Renal pelvis (tissue), 4 donors: ENCODE data around the gene CACNB1. TPM values are rescaled to one million over a fixed set of nuclear protein-coding genes. Genes with fewer than 3 reads are reported as not detected.
"Not testable (repeated sequence)": the region's sequence is repeated elsewhere in the genome, so short reads cannot be mapped to it uniquely, and the experiment has no call there.

ENCODE experiments used
- DNase-seq: peaks from one replicate; pipeline ENCODE4 v3.0.0-alpha.2; 2013
- polyA plus RNA-seq, 3 donors: library from polyadenylated mRNA; unstranded; fragments of 120-200 nt; gene quantifications; one replicate each; pipeline ENCODE4 v1.2.1, GENCODE V29; 2013; ENCODE audit not compliant: insufficient read length in 3 of 3

CACNB1 gene
- polyA plus RNA-seq, 3 donors, result 8.2 to 15.9 (median 14.7) TPM

DNA sequence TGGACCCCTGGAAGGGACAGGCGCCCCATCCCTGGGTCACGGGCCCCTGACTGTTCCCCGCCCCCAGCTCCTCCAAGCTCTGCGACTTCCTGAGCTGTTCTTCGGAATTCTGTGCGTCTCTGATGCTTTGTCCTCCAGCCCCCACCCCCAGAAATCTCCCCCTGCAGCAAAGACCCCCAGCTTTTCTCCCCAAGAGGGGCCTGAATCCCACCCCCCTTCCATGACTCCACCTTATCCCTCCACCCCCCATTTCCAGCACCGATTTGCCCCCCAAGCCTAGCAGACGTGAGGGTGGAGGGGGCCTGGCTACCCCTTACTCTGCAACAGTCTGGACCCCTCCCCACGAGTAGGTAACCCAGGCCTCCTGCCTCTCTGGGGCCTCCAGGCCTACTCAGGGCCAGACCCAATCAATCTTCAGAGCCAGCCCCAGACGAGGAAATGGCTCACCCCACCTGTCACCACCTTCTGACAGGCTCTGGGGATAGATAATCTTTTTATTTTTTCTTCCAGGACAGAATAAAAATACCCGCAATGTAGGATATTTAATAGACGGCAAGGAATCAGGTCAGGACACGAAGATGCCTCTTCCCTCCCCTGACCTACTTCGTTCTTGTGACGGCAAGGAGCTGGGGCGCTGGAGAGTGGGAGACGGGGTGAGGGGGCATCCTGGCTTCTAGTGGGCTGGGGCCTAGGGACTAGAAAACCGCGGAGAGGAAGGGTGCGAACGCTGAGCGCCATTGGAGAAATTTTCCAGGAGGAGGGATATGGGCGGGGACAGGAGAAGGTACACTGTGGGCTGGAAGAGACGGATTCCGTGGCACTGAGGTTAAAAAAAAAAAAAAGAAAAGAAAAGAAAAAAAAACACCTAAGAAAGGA is 45.3 kb downstream of the CACNB1 start:
- no peak for DNase-seq

DNA sequence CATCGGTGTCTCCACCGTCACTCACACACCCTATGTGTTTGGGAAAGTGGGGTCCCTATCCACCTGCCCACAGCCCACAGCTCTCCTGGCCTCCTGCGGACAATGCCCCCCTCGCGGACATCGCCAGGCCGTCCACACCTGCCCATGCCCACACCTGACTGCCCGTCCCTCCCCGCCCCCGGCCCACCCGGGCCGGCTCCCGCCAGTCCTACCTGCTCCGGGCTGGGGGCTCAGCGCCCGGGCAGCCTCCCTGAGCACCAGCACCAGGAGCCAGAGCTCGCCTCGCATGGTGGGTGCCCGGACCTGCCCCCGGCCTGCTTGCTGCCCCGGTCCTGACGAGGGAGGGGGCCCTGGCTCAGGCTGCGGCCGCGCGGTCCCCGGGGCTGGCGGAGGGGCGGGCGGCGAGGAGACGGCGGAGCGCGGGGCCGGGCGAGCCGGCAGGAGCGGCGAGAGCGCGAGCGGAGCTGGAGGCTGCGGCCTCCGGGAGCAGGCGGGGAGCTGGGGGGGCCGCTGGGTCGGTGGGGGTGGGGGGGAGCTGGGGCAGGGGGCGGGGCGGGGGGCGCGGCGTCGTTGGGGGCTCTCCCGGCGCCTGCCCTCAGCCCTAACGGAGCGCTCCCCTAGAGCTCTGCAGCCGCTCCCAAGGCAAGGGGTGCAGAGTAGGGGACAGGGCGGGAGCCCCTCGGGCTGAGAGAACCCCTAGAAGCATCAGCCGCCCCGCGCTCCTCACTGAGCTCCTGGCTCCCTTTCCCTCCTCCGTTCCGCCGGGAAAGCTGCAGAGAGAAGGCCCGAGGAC is 46.1 kb downstream of the CACNB1 start, which contains the start of gene PLXDC1:
PLXDC1 (minus strand) TSS at position 488 of the 793 bp plus-strand sequence; CDS start at position 288, 200 bp downstream.
- DNase-seq, result no peak

DNA sequence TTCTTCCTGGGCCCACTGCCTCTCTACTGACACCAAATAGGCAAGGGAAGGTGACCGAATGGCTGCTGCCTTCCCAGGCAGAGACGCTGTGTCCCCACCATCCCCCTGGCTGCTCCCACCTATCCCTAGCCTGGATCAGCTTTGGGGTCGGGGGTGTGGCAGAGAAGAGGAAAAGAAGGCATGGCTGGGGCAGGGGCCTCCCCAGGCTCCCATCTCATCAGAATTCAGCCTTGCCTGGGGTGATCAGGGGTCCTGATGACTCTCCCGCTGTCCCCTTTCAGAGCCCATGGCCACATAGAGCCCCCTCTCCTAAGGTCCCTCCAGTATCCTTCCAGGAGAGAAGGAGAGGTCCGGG is 46.7 kb downstream of the CACNB1 start:
- no peak for DNase-seq

DNA sequence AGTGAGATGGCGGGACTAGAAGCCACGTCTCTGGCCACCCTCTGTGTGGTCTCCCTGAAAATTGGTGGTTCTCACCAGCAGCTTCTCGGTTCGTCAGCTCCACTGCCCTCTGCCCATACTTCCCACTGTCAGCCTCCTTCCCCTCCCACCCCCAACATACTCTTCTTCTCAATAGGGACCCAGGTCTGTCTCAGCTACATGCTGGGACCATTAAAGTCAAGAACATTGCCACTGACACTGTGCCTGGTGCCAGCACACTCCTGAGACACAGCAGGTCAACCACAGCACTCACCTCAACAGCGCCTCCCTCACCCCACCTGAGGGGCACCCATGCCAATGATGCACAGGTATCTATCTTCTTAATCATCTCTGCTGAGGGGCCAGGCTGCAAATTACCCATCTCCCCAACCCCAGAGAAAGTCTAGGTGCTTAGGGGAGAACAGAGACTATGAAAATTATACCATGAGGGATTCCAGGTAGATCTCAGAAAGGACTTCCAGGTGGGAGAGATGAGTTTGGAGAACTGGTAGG is 47.3 kb downstream of the CACNB1 start:
- DNase-seq, result no peak

DNA sequence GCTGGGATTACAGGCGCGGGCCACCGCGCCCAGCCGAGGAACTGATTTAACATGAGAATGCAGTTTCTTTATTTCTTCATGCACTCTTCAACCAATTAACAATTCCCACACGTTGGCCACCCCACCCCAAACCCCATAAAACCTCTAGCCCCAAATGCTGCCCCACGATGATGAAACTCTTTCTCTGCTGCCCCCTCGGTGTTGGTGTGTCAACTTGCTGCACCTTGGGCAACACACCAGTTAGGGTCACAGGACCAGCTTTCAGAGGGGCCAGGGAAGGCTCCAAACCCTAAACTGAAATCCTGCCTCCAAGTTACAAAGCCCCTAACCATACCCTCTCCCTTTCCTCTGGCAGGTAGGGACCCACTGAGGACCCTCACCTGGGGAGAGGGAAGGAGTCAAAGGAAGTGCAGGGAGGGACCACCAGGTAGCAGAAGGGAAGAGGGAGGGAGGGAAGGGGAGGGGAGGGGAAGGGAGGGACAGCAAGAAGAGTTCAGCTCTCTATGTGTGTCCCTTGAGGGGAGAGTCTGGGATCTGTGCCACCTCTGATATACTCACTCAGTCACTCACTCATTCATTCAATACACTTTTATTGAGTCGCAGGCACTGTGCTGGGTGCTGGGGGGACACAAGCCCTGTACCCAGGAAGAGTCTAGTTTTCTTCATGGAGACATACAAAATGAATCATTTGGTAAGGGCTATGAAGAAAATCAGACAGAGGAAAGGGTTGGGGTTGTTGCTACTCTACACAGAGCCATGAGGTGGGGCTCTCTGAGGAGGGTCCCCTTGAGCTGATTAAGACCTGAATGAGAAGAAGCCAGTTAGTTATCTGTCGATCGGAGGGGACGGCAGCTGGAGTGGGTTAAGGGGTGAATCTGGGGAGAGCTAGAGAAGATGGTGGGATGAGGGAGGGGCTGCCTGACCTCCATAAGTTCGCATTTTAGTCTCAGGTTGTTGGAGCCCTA is 50.0 kb downstream of the CACNB1 start:
- no peak for DNase-seq

DNA sequence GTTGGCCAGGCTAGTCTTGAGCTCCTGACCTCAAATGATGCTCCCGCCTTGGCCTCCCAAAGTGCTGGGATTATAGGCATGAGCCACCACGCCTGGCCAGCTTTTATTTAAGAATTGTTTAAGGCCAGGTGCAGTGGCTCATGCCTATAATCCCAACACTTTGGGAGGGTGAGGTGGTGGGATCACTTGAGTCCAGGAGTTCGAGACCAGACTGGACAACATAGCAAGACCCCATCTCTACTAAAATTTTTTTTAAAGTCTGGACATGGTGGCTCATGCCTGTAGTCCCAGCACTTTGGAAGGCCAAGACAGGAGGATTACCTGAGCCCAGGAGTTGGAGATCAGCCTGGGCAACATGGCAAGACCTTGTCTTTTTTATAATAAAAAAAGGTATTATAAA is 51.2 kb downstream of the CACNB1 start:
- DNase-seq, result no peak

DNA sequence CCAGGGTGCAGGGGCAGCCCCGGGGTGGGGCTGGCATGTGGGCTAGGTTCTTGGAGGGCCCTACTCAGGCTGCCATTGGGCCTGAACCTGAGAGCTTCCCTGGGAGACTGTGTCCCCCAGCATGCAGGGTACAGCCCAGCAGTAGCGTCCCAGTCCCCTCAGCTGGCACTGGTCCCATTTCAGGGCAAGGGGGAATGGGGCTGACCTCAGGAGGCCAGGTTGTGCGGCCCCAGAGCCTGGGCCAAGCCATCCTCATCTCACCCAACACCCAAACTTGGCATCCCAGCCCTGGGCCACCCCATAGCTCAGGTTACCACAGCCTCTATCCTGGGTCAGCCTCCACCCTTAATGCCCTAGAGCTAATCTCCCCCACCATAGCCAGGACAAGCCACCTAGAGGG is 52.3 kb downstream of the CACNB1 start:
- no peak for DNase-seq

DNA sequence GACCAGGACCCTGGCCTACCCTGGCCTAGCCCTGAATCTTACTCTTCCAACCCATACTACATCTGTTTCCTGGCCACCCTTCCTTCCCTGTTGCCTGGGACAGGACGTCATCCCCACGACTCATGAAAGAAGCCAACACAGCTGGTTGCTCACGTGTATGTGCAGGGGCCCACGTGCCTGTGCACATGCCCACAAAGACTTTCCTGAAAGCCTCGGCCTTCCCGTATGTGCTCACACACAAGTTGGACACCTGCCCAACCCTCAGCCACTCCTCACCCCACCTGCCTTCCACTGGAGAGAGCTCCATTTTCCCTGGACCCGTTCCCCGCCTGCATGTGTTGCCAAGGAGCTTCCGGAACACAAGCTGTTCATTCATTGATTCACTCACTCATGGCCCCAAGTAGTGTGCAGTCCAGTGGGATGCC is 53.0 kb downstream of the CACNB1 start:
- DNase-seq, result no peak

DNA sequence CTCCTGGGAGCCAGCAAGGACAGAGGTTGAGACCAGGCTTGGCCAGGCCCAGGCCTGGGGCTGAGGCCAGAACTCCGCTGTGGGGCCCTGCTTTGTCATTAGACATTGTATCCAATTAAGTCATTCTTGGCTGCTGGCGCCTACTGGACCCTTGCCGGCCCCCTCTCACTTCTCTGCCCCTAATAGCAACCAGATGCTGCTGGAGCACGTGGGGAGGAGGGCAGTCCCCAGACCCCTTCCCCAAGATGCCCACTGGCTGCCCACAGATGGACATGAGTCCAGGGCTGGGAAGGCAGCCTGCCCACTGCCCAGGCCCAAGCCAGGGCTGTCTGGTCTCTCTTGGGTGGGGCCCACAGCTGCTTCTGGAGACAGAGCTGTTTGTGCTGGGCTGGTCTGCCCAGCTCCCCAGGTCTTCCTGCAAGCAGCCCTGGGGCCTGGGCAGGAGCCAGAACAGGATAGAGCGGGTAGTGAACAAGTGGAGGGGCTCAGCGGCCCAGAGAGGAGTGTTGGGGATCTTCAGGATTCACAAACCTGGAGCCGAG is 53.8 kb downstream of the CACNB1 start:
- DNase-seq, result no peak

DNA sequence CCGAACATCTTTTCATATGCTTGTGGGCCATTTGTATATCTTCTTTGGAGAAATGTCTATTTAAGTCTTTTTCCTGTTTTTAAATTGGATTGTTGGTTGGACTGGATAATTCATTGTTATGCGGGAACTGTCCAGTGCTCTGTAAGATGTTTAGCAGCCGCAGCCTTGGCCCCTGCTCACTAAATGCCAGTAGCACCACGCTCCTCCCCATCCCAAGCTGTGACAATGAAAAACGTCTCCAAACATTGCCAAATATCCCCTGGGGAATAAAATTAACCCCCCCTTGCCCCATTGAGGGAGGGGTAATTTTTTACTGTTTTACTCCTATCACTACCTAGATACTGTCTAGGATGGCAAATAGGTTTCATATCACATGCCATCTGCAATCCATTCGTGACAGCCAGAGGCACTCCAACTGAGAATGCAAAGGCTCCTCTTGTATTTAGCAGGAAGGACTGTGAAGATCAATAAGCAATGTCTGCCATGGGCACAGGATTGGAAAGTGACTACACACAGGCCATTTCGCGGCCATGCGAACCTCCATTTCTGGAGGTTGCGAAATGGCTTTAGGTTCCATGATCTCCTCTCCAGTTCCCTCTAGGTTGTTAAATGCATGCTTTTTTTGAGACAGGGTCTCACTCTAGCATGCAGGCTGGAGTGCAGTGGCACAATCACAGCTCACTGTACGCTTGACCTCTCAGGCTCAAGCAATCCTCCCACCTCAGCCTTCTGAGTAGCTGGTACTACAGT is 55.4 kb downstream of the CACNB1 start:
- no peak for DNase-seq

DNA sequence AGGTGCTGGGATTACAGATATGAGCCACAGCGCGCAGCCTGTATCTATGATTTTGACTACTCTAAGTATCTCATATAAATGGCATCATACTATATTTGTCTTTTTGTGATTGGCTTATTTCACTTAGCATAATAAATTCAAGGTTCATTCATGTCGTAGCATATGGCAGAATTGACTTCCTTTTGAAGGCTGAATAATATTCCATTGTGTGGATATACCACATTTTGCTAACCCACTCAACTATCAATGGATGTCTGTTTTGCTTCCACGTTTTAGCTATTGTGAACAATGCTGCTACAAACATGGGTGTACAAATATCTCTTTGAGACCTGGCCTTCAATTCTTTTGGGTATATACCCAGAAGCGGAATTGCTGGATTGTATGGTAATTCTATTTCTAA is 56.2 kb downstream of the CACNB1 start:
- no peak for DNase-seq

DNA sequence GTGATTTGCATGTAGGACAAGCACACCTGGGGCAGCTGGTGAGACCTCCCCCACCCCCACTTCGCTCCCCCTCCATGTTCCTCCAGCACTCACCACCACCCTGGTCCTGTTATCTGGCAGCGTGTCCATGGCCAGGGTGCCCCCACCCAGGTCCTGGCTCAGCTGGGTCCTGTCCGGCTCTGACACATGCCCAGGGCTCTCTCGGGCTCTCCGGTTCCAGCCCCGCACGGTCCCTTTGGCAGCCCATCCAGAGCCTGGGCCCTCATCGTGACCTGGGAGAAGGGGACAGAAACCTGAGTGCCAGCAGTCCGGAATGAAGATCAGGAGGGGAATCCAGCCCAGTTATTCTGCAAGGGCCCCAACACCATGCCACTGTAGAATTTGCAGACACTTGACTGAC is 57.9 kb downstream of the CACNB1 start:
- no peak for DNase-seq

DNA sequence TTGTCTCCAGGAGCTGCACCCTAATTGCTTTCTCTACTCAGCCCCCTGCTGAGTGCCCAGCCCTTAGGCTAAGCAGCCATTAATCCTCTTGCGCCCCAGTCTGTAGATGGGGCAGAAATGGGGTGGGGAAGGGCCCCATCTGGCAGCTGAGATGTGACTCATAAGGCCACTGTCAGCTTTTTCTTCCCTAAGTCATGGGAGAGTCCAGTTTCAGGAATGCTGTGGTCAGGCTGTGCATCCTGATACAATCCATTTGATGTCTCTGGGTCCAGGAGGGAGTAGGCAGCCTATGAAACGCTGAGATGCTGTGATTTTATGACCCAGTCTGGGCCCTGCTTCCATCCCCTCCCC is 58.3 kb downstream of the CACNB1 start:
- no peak for DNase-seq

DNA sequence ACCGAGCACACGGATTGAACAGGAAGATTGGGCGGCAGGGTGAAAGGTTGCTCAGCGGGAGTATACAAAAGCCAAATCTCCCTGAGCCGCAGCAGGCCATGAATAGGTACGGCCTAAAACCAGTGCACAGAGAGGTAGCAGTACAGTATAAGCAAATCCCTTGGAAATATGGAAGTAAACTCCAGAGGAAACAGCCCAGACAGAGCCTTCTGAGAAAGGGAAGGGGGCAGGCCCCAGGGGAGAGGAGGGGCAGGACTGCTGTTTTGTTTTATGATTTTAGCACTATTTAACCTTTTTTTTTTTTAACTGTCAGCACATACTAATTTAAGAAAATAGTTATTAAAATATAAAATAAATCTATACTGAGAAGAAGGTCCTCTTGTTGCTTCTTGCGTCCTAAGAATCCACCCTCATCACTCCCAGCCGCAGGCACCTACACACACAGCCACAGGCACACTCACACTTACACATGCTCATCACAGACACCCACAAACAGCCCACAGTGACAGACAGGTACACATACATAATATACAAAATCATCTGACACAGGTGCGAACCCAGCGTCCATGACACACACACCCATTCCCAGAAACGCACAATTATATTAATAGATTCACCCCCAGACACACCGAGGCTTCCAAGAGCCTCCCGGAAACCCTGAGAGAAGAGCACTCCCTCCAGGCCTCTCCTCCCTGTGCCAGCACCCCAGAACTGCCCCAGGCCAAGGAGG is 58.9 kb downstream of the CACNB1 start:
- DNase-seq, result no peak

DNA sequence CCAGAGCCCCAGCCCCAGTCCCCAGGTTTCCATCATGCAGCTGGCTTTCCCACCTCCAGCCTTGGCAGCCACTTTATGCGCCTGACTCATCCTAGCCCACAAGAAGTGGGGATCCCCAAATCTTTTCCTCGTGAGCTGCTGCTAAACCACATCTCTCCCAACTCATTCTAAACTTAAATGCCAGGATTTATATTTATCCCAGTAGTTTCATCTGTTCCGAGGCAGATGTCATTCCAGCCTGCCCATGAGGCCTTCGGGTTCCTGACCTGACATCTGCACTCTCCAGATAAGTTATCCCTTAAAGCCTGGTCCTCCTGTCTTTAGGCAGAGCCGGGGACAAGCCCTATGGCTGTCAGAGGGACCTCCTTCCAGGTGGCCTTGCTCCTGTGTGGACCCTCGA is 62.6 kb downstream of the CACNB1 start:
- DNase-seq, result no peak

DNA sequence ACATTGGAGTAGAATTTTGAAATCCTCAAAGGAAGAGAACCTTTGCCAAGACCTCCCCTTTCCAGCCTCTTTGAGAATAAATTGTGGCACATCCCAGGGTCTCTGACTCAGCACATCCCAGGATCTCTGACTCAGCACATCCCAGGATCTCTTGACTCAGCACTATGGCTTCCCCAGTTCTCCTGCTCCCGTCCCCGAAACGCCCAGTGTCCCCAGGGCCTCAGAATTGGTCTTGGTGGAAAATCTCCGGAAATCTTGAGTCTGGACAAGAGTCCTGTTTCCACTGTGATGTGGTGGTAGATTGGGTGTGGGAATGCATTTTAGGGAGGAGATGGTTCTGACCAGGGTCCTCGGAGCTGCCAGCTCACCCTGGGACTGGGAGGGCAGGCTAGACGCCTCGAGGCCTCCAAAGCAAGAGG is 65.3 kb downstream of the CACNB1 start:
- no peak for DNase-seq

DNA sequence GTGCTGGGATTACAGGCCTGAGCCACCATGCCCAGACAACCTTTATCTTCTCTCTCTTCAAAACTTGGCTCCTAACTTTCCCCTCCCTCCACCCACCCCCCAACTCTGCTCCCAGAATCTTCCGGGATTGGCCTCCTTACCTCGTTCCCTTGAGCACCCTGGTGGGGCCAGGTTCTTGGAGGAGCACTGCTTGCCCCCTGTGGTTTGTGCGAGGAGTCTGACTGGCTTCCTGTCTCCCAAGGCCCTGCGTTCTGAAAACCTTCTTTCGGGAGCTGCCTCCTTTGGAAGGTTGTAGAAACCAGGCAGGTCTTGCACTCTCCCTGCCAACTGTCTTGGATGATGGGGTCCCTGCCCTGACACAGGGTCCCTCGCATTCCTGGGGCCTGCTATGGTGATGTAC is 65.9 kb downstream of the CACNB1 start:
- no peak for DNase-seq

DNA sequence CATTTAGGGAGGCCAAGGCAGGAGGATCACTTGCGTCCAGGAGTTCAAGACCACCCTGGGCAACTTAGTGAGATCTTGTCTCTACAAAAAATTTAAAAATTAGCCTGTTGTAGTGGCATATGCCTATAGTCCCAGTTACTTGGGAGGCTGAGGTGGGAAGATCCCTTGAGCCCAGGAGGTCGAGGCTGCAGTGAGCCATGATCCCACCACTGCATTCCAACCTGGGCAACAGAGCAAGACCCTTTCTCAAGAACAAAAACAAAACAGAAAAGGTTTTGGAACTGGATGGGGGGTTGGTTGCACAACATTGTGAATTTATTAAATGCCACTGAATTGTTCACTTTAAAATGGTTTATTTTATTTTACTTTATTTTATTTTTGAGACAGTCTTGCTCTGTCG is 67.3 kb downstream of the CACNB1 start:
- no peak for DNase-seq

DNA sequence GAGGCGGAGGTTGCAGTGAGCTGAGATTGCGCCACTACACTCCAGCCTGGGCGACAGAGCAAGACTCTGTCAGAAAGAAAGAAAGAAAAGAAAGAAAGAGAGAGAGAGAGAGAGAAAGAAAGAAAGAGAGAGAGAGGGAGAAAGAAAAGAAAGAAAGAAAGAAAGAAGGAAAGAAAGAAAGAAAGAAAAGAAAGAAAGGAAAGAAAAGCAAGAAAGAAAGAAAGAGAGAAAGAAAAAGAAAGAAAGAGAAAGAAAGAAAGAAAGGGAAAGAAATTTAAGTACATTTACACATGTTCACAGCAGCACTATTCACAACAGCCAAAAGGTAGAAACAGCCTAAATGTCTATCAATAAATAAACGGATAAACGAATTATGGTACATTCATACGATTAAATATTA is 67.9 kb downstream of the CACNB1 start:
- not testable (repeated sequence) for DNase-seq

DNA sequence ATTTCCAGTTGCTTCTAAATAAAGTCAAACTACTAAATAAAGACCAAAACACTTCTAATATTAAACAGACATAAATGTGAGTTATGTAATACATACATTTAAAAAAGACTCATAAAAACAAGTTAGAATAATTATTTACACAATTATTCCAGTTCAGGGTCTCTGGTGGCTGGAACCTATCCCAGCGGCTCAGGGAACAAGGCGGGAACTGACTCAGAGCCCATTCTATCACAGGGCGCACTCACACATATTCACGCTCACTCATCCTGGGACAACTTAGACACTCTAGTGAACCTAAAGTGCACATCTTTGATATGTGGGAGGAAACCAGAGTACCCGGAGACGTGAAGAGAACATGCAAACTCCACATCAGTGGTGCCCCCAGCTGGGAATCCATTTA is 71.0 kb downstream of the CACNB1 start:
- no peak for DNase-seq
